NCI-H2196 (cell line): ENCODE data around the gene TRIM52.
"Not testable (repeated sequence)": the region's sequence is repeated elsewhere in the genome, so short reads cannot be mapped to it uniquely, and the experiment has no call there.

Source experiments
- DNase-seq: peaks from one replicate; lab custom pipeline; 2025; ENCODE audit not compliant: unreplicated experiment; lab: John Stamatoyannopoulos, UW

Gene TRIM52

DNA sequence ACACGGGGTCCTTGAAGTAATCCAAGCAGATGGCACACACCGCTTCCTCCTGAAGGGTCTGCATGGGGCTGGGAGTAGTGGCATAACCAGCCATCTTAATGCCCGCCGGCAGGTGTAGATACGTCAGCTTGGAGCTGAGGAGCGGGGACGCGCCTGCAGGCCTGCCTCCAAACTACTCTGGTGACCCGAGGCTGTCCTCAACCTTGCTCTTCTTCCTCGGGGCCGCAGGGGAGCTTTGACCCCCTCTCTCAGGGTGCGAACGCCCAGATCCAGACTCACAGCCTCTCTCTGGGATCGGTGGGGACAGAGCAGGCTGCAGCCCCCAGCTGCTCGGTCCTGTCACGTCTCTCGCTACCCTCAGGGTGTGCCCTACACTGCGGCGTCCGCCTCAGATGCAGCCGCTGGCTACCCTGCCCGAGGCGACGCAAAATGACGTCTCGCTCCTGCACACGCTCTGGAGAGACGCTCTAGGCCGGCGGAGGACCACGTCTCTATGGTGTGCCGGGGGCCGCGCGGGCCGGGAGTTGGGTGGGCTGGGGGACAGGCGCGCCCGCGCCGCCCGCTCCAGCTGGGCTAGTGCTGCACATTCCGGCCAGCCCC lies at the start of gene TRIM52:
Gene TRIM52, minus strand, starts transcription at position 424 of the 600 bp plus-strand sequence. Its CDS starts 330 bp downstream, at position 94.
- DNase-seq: no peak

DNA sequence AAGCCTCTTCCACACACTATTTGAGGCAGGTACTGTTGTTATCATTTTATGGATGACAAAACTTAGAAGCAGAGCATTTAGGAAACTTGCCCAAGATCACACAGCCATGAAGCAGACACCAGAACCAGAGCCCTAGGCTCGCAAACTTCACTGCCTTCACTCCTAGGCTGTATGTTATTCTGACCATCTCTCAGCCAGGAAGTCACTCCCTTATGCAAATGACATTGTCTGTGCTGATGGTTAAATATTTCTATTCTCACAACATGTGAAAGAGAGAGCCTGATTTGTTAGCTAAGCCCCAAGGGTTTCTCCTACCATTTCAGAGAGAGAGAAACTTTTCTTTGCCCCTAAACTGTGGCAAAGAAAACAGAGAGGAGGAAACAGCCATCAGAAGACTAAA lies 26.4 kb upstream of the TRIM52 start:
- not testable (repeated sequence) for DNase-seq

DNA sequence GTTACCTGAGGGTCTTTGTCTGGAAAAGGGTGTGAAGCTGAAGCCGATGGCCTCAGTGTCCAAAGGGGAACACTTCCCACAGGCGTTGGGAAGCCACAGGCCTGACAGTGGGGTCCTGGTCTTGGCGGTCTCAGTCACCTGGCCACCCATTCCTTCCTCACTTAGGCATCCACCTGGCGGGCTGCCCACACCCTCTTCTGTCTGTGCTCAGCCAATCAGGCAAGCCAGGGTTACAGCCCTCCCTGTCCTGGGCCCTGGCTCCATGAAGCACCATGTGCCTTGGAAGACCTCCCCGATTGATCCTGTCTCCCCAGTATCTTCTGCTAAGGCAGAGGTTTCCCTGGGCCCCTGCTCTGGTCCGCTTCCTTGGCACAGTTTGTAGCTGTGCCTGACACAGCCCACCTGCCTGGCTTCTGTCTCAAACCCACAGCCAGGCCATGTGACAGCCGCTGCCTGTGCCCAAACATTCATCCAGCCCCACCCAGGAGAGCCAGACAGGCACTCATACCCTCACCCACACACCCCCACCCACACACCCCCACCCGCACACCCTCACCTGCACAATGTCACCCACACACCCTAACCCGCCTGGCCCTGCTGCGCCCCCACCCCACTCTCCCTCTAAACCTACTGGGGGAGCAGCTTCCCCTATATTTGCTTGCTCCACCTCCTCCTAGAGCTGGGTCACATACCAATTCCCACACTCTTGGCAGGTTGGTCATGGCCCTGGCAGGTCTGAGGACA lies 25.2 kb upstream of the TRIM52 start:
- DNase-seq: not testable (repeated sequence)

DNA sequence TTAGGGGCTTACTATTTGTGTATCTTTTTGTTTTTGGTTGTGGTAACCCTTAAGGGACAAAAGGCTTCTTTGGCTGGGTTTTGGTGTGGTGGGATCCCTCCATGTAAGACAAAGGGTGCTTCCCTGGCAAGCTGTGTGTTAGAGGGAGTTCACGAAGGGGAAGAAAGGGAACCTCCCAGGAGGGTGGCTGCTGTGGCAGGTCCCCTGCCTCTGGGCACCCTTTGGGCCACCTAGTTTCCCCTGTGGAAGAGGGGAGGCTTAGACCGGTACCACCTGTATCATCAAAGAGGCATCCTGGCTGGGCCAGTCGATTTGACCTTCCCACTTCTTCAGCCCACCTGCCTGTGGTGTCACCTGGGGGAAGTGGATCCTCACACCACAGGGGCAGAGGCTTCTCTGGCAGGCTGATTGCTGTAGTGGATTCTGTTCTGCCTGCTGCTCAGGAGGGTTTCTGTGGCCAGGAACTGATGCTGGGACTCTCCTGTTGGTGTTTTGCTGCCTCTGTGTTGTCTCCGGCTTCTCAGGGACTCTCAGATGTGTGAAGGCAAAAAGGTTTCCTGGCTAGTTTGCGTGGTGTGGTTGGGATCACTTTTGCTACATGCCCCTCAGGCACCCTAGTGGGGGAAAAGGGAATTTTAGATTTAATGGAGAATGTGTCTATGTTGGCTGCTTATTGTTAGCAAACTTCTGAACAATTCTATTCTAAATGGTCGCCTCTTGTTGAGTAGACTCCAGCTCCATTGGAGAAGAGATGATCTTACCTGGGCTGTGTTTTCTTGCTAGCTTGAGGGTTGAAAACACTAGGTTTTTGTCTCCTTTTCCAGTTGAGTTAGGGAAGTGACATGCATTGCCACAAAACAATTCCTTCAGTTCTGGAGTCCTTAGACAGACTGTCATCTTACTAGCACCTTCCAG lies 23.2 kb upstream of the TRIM52 start:
- not testable (repeated sequence) for DNase-seq

DNA sequence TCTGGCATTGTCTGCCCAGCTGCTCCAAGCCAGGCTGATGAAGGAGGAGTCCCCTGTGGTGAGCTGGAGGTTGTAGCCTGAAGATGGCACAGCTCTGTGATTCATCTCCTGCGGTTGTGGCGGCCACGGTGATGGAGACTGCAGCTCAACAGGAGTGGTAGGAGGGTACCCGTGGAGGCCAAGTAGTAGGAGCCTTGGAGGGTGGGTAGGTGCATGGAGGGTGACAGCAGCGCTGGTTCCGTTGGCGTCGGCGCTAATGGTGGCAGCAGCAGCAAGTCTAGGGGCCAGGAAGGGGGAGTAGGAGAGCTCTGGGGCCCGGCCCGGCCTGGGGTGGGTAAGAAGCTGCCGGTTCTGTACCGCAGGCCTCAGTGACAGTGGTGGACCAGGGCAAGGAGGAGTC lies 22.4 kb upstream of the TRIM52 start:
- no peak for DNase-seq

DNA sequence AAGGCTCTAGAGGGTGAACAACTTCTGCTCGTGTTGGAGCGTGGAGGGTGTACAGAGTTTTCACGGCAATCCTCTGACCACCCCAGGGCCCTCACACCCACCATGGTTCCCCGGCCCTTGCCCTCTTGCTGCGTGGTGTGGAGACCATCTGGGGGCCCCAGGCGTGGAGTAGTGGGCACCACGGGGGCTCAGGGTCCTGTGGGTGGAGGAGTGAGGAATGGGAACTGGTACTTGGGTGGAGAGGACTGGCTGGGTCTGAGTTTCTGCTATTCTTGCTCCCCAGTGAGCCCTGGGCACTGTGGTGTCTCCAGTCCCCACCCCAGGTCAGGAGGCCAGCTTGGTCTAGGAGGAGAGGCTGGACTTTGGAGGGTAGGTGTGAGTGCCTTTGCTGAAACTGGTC lies 21.9 kb upstream of the TRIM52 start:
- DNase-seq: no peak

DNA sequence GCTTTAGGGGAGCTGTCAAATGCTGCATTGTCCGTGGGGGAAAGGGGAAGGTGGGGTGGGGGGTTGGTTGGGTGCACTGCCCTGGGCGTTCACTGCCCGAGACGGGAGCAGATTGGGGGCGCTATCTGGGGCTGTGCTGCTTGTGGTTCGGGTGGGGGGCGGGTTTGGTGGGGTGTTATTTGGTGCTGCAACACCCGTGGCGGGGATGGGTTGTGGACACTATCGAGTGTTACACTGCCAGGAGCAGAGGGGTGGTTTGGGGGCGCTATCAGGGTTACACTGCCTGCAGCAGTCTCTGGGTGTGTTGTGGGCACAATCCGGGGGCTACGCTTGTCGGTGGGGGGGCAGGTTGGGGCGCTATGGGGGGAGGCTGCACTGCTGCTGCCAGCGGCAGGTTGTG lies 21.5 kb upstream of the TRIM52 start:
- not testable (repeated sequence) for DNase-seq

DNA sequence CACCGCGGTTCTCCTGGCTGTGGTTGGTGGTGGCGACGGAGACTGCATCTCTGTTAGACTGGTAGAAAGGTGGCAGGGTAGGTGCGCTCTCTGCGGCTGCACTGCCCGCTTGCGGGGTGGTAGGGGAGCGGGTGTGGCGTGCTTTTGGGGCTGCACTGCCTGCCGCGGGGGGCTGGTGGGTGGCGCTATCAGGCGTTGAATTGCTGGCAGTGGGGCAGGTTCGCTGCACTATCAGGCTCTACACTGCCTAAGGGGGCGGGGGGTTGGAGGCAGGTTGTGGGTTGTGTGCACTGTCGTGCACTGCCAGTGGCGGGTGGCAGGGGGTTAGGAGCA lies 21.0 kb upstream of the TRIM52 start:
- DNase-seq: no peak

DNA sequence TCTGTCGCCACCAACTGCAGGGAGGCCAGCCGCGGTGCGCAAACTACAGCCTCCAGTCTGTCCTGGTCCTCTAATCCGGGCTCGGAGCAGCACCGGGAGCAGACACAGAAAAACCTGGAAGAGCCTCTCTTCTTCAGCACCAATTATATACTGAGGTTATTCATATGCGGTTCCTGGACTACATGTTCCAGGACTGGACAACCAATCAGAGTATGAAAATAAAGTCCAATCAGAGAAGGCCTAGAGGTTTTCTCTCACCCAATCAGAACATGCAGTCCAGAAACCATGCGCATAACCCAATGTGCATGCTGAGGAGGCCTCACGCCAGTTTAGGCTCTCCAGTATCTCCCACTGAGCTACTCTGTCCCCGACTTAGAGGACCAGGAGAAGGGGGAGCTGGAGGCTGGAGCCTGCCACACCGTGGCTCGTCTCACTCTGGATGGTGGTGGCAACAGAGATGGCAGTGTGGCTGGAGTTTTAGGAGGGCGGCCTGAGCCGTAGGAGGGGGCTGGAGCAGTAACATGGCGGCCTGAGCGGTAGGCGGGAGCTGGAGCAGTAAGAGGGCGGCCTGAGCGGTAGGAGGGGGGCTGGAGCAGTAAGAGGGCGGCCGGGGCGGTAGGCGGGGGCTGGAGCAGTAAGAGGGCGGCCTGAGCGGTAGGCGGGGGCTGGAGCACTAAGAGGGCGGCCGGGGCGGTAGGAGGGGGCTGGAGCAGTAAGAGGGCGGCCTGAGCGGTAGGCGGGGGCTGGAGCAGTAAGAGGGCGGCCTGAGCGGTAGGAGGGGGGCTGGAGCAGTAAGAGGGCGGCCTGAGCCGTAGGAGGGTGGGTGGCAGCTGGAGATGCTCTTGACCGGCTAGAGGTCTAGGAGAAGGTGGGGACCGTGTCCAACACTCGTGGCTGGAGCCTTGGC lies 20.4 kb upstream of the TRIM52 start:
- DNase-seq: no peak

DNA sequence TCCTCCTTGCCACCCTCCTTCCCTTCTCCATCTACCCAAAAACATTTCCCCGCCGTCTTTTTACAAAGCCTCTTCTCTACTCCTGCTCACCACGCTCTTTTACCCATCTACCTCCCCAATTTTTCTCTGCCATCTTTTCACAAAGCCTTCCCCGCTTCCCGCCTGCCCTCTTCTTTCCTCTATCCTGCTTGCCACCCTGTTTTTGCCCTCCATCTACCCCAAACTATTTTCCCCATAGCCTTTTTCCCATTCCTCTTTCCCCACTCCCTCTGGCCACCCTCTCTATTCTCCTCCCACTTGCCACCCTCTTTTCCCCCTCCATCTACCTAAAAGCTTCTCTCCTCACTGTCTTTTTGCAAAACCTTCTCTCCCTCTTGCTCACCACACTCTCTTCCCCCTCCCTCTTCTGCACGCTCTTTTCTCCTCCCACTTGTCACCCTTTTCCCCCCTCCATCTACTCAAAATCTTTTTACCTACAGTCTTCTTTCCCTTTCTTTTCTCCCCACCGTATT lies 19.4 kb upstream of the TRIM52 start:
- DNase-seq: no peak

DNA sequence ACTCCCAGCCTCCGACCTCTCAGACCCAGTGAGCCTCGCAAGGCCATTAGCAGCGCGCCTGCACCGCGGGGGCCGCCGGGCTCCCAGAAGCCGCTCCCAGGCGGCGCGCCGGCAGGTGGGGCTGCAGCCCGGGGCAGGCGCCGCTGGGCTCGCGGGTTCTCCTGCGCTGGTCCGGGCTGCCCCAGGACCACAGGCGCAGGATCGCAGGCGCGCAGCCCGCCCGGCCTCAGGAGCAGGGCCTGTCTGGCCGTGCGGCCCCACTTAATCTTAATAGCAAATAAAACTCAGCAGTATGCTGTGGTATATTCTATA lies 12.4 kb upstream of the TRIM52 start:
- not testable (repeated sequence) for DNase-seq

DNA sequence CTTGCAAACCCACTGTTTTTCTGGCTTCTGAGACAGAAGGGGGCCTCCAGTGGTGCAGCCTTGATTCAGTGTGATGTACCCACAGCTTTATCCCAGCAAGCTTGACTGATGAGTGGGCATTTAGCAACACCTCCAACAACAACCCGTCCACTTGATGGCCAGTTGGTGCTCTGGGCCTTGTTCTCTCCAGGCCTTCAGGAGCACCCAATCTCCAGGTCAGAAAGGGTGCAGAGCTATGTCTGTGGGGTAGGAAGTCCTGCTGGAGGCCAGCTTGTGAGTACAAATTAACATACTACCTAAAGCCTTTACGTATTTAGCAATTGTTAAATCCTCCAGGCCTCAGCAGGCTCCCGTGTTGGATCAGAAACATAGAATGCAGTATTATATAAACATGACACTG lies 10.1 kb upstream of the TRIM52 start:
- no peak for DNase-seq

DNA sequence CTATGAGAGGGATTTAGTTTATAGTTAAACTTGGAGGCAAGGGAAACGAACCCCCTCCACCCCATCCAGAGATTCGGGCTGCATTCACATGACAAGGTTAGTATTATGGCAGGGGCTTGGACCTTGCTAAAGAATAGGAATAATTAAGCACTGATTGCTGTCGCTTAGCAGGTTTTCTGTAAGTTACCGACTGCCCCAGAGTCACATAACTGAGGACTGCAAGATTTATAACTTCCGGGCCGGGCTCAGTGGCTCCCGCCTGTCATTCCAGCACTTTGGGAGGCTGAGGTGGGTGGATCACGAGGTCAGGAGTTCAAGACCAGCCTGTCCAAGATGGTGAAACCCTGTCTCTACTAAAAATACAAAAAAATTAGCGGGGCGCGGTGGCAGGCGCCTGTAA lies 7.0 kb upstream of the TRIM52 start:
- not testable (repeated sequence) for DNase-seq

DNA sequence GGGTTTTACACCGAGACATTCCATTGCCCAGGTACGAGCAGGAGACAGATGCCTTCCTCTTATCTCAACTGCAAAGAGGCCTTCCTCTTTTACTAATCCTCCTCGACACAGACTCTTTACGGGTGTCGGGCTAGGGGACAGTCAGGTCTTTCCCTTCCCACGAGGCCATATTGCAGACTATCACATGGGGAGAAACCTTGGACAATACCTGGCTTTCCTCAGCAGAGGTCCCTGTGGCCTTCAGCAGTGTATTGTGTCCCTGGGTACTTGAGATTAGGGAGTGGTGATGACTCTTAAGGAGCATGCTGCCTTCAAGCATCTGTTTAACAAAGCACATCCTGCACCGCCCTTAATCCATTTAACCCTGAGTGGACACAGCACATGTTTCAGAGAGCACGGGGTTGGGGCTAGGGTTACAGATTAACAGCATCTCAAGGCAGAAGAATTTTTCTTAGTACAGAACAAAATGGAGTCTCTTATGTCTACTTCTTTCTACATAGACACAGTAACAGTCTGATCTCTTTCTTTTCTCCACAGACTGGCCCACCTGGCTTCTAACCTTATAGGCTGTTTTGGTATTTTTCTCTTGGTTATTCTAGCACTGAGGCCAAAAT lies 6.5 kb upstream of the TRIM52 start:
- not testable (repeated sequence) for DNase-seq

DNA sequence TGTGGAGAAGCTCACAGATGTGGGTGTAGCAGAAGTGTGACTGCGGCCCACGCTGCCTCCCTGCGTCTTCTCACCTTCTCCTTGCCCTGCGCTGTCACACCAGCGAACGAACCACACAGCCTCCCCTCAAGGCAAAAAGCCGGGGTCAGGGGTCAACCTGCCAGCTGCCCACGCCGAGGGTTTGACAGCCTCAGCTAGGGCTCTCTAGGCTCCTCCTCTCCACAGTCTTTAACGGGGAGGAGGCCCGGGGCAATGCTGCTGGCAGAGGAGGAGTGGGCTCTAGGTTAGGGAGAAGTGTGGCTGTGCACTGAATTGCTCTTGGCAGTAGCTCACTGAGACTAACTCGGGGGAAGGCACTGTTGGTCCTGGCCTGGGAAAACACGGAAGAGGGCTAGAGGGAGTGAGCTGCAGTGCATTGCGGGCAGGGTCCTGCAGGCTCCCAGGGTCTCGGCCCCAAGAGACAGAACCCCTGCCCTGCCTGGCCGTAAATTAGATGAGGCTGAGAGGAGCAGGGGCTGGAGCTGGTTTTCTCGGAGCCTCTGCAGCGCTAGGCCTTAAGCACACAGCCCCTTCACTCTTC lies 4.2 kb upstream of the TRIM52 start:
- DNase-seq: no peak

DNA sequence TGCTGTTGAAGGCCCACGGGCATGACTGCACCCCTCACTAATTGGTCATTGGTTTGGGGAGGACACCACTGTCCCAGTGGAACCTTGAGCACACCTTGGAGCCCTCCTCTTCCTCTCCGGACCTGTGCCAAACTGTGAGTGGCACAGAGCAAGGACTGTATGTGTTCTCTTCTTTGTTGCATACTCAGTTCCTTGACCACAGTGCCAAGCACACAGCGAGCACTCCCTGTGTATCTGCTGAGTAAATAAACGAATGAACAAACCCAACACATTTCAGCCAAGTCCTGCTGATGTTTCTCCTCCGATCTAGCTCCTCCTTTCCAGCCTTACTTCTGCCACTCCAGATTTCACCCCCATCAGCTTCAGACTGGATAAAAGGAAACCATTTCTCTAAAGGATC lies 2.7 kb upstream of the TRIM52 start:
- no peak for DNase-seq

DNA sequence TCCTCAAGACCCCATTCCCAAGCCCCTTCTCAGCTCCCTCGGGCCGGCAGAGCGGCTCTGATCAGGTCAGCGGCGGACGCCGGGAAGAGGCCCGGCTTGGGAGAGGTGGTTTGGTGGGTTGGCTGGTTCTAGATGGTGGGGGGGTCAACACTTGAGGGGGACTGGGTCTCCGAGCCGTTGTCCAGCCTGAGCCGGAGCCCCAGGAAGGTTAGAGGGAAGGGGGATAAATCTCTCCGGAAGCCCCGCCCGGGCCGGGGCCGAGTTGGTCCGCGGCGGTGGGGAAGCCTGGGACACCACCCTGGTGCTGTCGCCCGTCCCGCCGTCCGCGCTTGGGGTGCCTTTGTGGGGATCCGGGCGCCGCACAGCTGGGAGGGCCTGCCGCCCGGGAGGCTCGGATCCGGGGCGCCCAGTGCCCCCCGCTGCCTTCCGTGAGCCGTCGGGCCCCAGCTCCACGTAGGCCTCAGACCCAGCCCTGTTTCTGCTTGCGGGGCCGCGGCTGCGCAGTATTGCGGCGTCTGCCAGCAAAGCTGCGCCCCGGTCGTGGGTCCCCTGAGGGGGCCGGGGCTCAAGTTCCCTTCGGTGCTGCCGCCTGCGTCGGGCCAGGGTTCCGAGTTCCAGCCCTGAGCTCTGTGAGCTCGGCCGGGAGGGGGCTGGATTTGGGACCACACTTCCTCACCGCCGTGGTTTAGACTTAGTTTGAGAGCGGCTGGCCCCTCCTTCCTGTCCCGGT lies 542 bp upstream of the TRIM52 start:
- no peak for DNase-seq

DNA sequence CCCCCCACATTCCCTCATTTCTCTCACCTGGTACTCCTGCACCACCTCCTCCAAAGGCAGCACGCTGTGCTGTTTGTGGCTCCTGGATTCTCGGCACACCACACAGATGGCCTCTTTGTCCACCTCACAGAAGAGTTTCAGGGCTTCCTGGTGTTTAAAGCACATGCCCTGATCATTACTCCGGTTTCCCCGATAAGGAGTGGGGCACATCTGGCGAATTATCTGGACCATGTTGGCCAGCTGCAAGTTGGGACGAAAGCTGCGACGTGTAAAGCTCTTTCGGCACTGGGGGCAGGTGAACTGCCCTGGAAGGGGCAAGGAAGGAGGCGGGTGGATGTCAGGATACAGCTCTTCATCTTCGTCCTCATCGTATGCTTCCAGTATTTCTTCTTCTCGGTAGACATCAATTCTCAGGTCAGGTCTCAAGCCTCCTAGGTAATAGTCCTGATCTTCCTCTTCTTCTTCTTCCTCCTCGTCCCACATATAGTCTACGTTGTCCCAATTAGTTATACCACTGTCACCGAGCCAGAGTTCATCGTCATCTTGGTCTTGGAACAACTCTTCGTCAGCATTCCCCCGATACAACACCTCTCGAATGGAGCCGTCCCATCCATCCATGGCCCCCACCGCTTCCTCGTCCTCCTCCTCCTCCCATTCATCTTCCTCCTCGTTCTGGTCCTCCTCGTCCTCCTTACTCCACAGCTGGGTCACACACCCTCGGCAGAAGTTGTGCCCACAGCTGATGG lies 796 bp downstream of the TRIM52 start:
- no peak for DNase-seq

DNA sequence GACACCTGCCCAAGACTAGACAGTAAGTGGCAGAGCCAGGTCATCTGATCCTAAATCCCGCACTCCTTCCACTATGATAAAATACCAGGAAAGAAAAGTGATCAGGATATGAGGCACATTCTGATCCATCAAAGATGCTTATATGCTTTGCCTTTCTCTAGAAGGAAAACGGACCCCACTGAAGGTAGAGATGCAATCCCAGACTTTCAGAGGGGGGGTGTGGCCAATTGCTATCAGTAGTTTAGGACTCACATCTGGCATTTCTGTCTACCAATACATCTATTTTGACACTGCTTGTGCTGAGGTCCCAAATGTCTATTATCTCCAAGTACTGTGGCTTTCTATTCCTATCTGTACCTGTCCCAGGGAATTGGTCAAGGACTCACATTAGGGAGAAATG lies 1.7 kb downstream of the TRIM52 start:
- DNase-seq: no peak
